Hepatocyte (in vitro differentiated cells): ENCODE results near the gene CD3E. TPM values are rescaled to one million over a fixed set of nuclear protein-coding genes. Genes with fewer than 3 reads are reported as not detected.

Experiments used
- DNase-seq: peaks from one replicate; pipeline ENCODE4 v3.0.0-alpha.2; 2016; ENCODE audit warnings: low spot score
- H2AFZ ChIP-seq: fragments of 200-600 bp; sonication (generic); 2 replicates; pipeline ENCODE4 v1.6.0; 2016; ENCODE audit warnings: antibody characterized with exemption, mild to moderate bottlenecking
- H3K27ac ChIP-seq: fragments of 200-600 bp; sonication (generic); 2 replicates; pipeline ENCODE4 v1.5.1; 2016; ENCODE audit warnings: mild to moderate bottlenecking
- H3K27me3 ChIP-seq: fragments of 200-600 bp; sonication (generic); 2 replicates; pipeline ENCODE4 v1.6.1; 2016
- H3K36me3 ChIP-seq: fragments of 200-600 bp; sonication (generic); replicated peaks from 2 replicates; pipeline ENCODE4 v1.5.1; 2016; ENCODE audit warnings: low read depth; ENCODE audit not compliant: insufficient read depth
- H3K4me1 ChIP-seq: fragments of 200-600 bp; sonication (generic); 2 replicates; pipeline ENCODE4 v1.5.1; 2016; ENCODE audit warnings: mild to moderate bottlenecking, moderate library complexity; ENCODE audit not compliant: insufficient read depth
- H3K4me2 ChIP-seq: fragments of 200-600 bp; sonication (generic); 2 replicates; pipeline ENCODE4 v1.6.0; 2016
- H3K4me3 ChIP-seq: fragments of 200-600 bp; sonication (generic); 2 replicates; pipeline ENCODE4 v1.5.1; 2016; ENCODE audit warnings: mild to moderate bottlenecking
- H3K79me2 ChIP-seq: fragments of 200-600 bp; sonication (generic); 2 replicates; pipeline ENCODE4 v1.6.0; 2017; ENCODE audit warnings: mild to moderate bottlenecking
- H3K9me2 ChIP-seq: fragments of 200-600 bp; sonication (generic); replicated peaks from 2 replicates; pipeline ENCODE4 v1.6.0; 2017; ENCODE audit warnings: mild to moderate bottlenecking; ENCODE audit not compliant: insufficient read depth
- H3K9me3 ChIP-seq: fragments of 200-600 bp; sonication (generic); 2 replicates; pipeline ENCODE4 v1.5.1; 2016; ENCODE audit warnings: low read depth, mild to moderate bottlenecking
- H4K20me1 ChIP-seq: fragments of 200-600 bp; sonication (generic); 2 replicates; pipeline ENCODE4 v1.6.0; 2016; ENCODE audit warnings: mild to moderate bottlenecking; ENCODE audit not compliant: insufficient read depth, poor library complexity, severe bottlenecking
- CTCF ChIP-seq: fragments of 200-600 bp; sonication (generic); IDR thresholded peaks from 2 replicates; pipeline ENCODE4 v1.5.1; 2016; ENCODE audit warnings: antibody characterized with exemption, mild to moderate bottlenecking; ENCODE audit not compliant: poor library complexity
- EZH2 ChIP-seq: fragments of 200-600 bp; sonication (generic); IDR thresholded peaks from 2 replicates; pipeline ENCODE4 v1.6.1; 2016; ENCODE audit warnings: antibody characterized with exemption, mild to moderate bottlenecking, borderline replicate concordance
- EZH2phosphoT487 ChIP-seq: fragments of 200-600 bp; sonication (generic); IDR thresholded peaks from one replicate; pipeline ENCODE4 v1.6.1; 2018; ENCODE audit warnings: antibody characterized with exemption, mild to moderate bottlenecking, low read depth, moderate library complexity; ENCODE audit not compliant: unreplicated experiment, severe bottlenecking
- WGBS: methylation state at CpG from one replicate; pipeline ENCODE4 v1.1.6; 2016; ENCODE audit warnings: low lambda C conversion rate; ENCODE audit errors: missing lambda C conversion rate; 5-methylcytosine and 5-hydroxymethylcytosine counted together
- polyA plus RNA-seq: library from polyadenylated mRNA; unstranded; fragments of >200 nt; fragmentation: Nextera tagmentation; extraction: Ambion mirVana; gene quantifications from 2 replicates; pipeline ENCODE4 v1.2.1, GENCODE V29; 2016
- total RNA-seq: library from RNA; depleted of rRNA; stranded (reverse); fragments of >200 nt; gene quantifications from 2 replicates; pipeline ENCODE4 v1.2.3, GENCODE V29; 2014

CD3E gene
- total and polyA plus RNA-seq, 2 experiments from 2014 or later, result not detected

- no peak for DNase-seq
- Histone ChIP-seq H3K79me2 (no peaks in the 10 kb centered on the region), H3K36me3 (no peaks in the 10 kb centered on the region), H3K27ac (no peak overlapping the region), H2AFZ (no peak overlapping the region), H3K4me2 (no peak overlapping the region), H3K9me3 (no peaks in the 10 kb centered on the region), H3K4me1 (no peaks in the 10 kb centered on the region), H4K20me1 (no peaks in the 10 kb centered on the region), H3K9me2 (no peaks in the 10 kb centered on the region), H3K27me3 (peaks cover 13% of the 10 kb centered on the region), H3K4me3 (no peak overlapping the region)
- TF ChIP-seq EZH2, result no peak
- TF ChIP-seq CTCF, result no peak
- no peak for TF ChIP-seq EZH2phosphoT487
- 81% methylated on average over 6 of the region's 6 CpGs for WGBS
These were observed 44.9 kb downstream of the CD3E start for GRCh38 chr11:118349475-118349874.

GRCh38 chr11:118353084-118353710, 48.7 kb downstream of the CD3E start:
- H3K27ac ChIP-seq, result no peak overlapping the region
- H3K9me2 ChIP-seq, result no peaks in the 10 kb centered on the region
- no peak for TF ChIP-seq EZH2
- no peak for TF ChIP-seq EZH2phosphoT487
- TF ChIP-seq CTCF, result peak; percentile 79
- no peaks in the 10 kb centered on the region for H3K36me3 ChIP-seq
- H3K27me3 ChIP-seq, result peaks cover 13% of the 10 kb centered on the region
- 11% methylated on average over 6 of the region's 6 CpGs for WGBS
- DNase-seq, result peak; percentile 34
- no peaks in the 10 kb centered on the region for H3K9me3 ChIP-seq
- no peak overlapping the region for H3K4me3 ChIP-seq
- no peaks in the 10 kb centered on the region for H4K20me1 ChIP-seq
- H3K4me2 ChIP-seq, result no peak overlapping the region
- H3K4me1 ChIP-seq, result no peaks in the 10 kb centered on the region
- H3K79me2 ChIP-seq, result no peaks in the 10 kb centered on the region
- H2AFZ ChIP-seq, result no peak overlapping the region

GRCh38 chr11:118358071-118358470, 53.5 kb downstream of the CD3E start:
- Histone ChIP-seq H2AFZ (no peak overlapping the region), H4K20me1 (no peaks in the 10 kb centered on the region), H3K27me3 (no peaks in the 10 kb centered on the region), H3K4me3 (no peak overlapping the region), H3K4me2 (no peak overlapping the region), H3K79me2 (peaks cover 35% of the 10 kb centered on the region), H3K4me1 (no peaks in the 10 kb centered on the region), H3K27ac (no peak overlapping the region), H3K9me2 (no peaks in the 10 kb centered on the region), H3K9me3 (no peaks in the 10 kb centered on the region), H3K36me3 (no peaks in the 10 kb centered on the region)
- no peak for TF ChIP-seq CTCF
- TF ChIP-seq EZH2phosphoT487, result no peak
- TF ChIP-seq EZH2, result no peak
- 51% methylated on average over 3 of the region's 3 CpGs for WGBS
- no peak for DNase-seq
